NCI-H1105 (cell line): ENCODE results near the gene NUP35.
"Not testable (repeated sequence)": the region's sequence is repeated elsewhere in the genome, so short reads cannot be mapped to it uniquely, and the experiment has no call there.

Source experiments
- DNase-seq: peaks from one replicate; lab custom pipeline; 2025; lab: John Stamatoyannopoulos, UW

NUP35 gene

GRCh38 chr2:183148955-183149354 lies 24.7 kb downstream of the NUP35 start:
- no peak for DNase-seq

DNA sequence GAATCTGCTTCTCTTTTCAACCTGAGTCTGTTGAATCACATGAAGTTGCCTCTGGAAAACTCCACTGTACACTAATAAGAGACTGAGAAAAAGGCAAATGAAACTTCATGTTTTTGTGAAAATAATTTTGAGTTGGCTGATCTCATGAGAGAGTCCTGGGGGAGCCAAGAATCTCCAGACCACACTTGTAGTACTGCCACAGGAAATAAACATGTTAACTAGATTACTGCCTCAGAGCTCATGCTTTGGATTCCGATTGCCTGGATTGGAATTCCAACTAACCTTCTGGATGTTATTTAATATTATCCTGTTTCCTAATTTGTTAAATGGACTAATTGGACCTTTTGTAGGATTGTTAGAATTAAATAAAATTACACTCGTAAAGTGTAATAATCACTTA lies 25.2 kb downstream of the NUP35 start:
- DNase-seq = no peak

GRCh38 chr2:183152280-183152679 lies 28.0 kb downstream of the NUP35 start:
- DNase-seq = not testable (repeated sequence)

DNA sequence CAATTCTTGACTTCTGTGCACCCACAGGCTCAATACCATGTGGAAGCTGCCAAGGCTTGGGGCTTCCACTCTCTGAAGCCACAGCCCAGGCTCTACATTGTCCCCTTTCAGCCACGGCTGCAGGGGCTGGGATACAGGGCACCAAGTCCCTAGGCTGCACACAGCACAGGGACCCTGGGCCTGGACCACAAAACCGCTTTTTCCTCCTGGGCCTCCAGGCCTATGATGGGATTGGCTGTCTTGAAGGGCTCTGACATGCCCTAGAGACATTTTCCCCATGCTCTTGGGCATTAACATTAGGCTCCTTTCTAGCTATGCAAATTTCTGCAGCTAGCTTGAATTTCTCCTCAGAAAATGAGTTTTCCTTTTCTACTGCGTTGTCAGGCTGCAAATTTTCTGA lies 29.7 kb downstream of the NUP35 start:
- DNase-seq = no peak

GRCh38 chr2:183154772-183155171 lies 30.5 kb downstream of the NUP35 start:
- DNase-seq = not testable (repeated sequence)

DNA sequence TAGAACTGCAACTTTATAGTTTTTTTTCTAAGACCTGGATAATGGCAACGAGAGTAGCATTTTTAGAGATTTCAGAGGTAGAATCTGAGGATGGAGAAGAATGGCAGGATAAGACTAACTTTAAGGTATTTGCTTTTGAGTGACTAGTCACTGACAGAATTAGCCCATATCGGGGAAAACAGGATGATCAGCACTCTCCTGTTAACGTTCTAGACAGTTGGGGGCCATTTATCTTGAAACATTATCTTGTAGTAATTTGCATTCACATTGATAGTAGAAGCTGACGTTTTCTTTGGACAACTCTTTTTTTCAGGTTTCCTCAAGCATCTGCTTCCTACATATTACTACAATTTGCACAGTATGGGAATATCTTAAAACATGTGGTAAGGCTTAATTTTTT lies 32.9 kb downstream of the NUP35 start:
- no peak for DNase-seq

- no peak for DNase-seq
Observed at GRCh38 chr2:183162362-183162761, 38.1 kb downstream of the NUP35 start.

- no peak for DNase-seq
Observed at GRCh38 chr2:183163821-183164649, 39.8 kb downstream of the NUP35 start.

DNA sequence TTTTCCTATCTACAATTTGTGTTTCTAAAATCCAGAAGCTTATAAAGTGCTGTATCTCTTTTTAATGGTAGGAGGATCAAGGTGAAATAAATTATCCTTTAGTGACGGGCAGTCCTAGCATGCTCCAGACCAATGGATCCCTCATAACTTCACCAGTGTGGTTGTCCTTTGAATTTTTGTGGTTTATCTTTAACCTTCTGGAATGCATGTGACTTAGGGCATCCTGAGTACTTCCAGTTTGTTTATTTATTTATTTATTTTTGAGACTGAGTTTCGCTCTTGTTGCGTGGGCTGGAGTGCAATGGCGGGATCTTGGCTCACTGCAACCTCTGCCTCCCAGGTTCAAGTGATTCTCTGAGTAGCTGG lies 40.4 kb downstream of the NUP35 start:
- DNase-seq = no peak

- no peak for DNase-seq
Observed at GRCh38 chr2:183166210-183166609, 42.0 kb downstream of the NUP35 start.

DNA sequence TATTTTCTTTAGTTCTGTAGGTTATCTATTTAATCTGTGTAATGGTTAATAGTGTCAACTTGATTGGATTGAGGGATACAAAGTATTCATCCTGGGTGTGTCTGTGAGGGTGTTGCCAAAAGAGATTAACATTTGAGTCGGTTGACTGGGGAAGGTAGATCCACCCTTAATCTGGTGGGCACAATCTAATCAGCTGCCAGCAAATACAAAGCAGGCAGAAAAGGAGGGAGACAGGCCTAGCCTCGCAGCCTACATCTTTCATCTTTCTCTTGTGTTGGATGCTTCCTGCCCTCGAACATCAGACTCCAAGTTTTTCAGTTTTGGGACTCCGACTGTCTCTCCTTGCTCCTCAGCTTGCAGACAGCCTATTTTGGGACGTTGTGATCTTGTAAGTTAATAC lies 42.7 kb downstream of the NUP35 start:
- not testable (repeated sequence) for DNase-seq

- DNase-seq = no peak
Observed at GRCh38 chr2:183172220-183172887, 48.1 kb downstream of the NUP35 start.

DNA sequence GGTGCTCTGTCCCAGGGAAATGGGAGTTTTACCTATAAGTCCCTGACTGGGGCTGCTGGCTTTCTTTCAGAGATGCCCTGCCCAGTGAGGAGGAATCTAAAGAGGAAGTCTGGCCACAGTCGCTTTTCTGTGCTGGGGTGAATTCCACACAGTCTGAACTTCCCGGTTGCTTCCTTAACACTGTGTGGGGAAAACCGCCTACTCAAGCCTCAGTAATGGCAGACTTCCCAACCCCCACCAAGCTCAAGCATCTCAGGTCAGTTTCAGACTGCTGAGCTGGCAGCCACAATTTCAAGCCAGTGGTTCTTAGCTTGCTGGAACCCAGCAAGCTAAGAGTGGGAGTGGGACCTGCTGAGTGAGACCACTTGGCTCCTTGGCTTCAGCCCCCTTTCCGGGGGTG lies 54.9 kb downstream of the NUP35 start:
- no peak for DNase-seq

- DNase-seq = no peak
Observed at GRCh38 chr2:183185534-183185933, 61.3 kb downstream of the NUP35 start.

GRCh38 chr2:183186296-183186695 lies 62.1 kb downstream of the NUP35 start:
- DNase-seq = no peak

DNA sequence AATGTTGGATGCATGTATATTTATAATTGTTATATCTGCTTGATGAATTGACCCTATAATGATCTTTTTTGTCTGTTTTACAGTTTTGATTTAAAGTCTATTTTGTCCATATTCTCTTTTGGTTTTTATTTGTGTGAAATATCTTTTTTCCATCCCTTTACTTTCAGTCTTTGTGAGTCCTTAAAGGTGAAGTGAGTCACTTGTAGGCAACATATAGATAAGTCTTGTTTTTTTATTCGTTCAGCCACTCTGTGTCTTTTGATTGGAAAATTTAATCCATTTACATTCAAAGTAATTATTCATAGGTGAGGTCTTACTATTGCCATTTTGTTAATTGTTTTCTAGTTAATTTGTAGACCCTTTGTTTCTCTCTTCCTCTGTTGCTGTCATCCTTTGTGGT lies 62.5 kb downstream of the NUP35 start:
- no peak for DNase-seq

DNA sequence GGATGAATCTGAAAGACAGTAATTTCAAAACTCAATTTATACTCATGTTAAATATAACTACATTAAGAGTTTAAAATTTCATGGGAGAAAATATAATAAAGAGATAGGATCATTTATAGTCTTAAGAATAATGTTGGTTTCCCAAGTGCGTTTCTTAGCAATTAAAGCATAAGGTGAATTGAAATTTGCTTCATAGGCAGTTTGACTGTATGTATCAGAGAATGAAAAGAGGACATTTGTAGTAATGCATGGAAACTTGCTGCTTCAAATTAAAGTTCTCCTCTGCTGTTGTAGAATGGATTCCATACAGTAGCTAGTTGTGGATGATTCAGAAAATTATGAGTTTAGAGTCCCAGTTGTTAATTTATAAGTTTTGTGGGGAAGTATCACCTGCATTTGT lies 68.1 kb downstream of the NUP35 start:
- DNase-seq = no peak

DNA sequence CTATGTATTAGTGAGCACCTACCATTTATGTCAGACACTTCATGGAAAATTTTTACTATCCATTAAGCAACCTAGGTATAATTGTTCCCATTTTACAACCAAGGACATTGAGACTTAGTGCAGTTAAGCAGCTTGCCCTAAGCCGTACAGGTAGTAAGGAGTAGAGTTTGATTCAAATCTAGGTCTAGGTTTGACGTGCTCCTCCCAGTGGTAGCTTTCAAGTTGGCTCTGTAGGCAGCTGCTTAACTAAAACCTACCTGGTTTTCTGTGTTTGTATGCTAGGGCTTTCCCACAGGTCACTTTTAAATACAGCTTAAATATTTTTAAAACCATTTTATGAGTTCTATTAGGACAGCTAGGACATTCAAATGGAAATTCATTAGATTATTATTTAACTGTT lies 69.7 kb downstream of the NUP35 start:
- no peak for DNase-seq

DNA sequence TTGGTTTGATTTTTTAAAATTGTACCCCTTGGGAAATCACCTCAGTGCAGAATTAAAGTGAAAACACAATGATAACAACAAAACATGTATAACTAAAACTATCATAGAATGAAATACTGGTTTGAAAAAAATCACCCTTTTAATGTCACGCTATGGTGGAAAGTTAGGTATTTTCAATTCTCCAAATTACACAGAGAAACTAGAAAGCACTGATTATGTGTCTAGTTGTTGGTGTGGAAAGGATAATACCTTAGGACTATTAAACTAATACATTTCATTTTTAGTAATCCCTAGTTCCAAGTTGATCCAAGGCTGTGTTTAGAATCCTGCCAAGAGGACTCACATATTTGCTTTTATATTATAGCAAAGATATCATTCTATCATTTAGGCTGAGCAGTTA lies 71.2 kb downstream of the NUP35 start:
- DNase-seq = no peak

GRCh38 chr2:183195998-183196409 lies 71.8 kb downstream of the NUP35 start:
- no peak for DNase-seq

GRCh38 chr2:183204397-183204796 lies 80.2 kb downstream of the NUP35 start:
- no peak for DNase-seq

- DNase-seq = no peak
Observed at GRCh38 chr2:183207110-183207509, 82.9 kb downstream of the NUP35 start.

DNA sequence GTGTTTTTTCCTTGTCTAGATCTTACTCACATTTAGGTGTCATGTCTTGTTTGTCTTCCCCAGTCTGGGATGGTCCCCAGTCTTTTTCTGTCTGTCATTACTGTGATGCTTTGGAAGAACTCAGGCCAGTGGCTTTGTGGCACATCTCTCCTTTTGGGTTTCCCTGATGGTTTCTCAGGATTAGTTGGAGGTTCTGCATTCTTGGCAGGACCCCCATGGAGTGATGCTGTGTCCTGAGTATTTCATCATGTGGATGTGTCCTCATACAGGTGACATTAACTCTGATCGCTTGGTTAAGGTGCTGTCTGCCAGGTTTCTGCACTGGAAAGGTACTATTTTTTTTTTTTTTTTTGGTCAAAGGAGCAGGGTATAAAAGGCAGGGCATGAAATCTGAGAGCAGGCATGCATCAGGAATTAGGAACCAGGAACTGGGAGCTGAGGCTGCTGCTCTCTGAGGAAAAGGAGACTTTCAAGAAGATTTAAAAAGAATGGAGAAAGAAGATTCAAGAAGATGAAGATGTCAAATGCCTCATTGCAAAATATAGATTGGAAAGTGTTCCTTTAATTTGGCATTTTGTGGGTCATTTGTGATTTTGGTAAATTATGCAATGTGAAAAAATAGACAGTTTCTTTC lies 85.3 kb downstream of the NUP35 start:
- DNase-seq = no peak
